SK-N-MC (cell line): ENCODE data around the gene RABEP2.
"Not testable (repeated sequence)": the region's sequence is repeated elsewhere in the genome, so short reads cannot be mapped to it uniquely, and the experiment has no call there.

Experiments
- DNase-seq: peaks from one replicate; pipeline ENCODE4 v3.0.0-alpha.2; 2011; ENCODE audit warnings: low read depth, low spot score
- H3K27ac ChIP-seq: fragments of 200-600 bp; sonication (generic); 2 replicates; pipeline ENCODE4 v1.5.1; 2016; ENCODE audit warnings: mixed run types
- H3K36me3 ChIP-seq: fragments of 200-600 bp; sonication (generic); 2 replicates; pipeline ENCODE4 v1.6.1; 2017; ENCODE audit warnings: antibody characterized with exemption, low read length, mixed read lengths; ENCODE audit not compliant: insufficient read depth
- H3K4me3 ChIP-seq: fragments of 200-600 bp; sonication (generic); 2 replicates; pipeline ENCODE4 v1.5.1; 2016
- H3K9ac ChIP-seq: fragments of 200-600 bp; sonication (generic); 2 replicates; pipeline ENCODE4 v1.8.0; 2017; ENCODE audit warnings: mixed run types, mixed read lengths; ENCODE audit not compliant: insufficient read length
- H3K9me3 ChIP-seq: fragments of 200-600 bp; sonication (generic); 2 replicates; pipeline ENCODE4 v1.6.1; 2017; ENCODE audit warnings: low read depth, mild to moderate bottlenecking, antibody characterized with exemption, low read length, moderate library complexity, mixed read lengths
- EZH2 ChIP-seq: fragments of 200-600 bp; sonication (generic); IDR thresholded peaks from one replicate; pipeline ENCODE4 v1.6.1; 2017; ENCODE audit warnings: antibody characterized with exemption
- FOXP2 ChIP-seq: optimal IDR thresholded peaks from 2 replicates; pipeline ENCODE3; 2011; ENCODE audit warnings: mild to moderate bottlenecking, moderate library complexity; ENCODE audit not compliant: insufficient read depth; ENCODE audit errors: extremely low read length, control extremely low read depth
- POLR2AphosphoS5 ChIP-seq: IDR thresholded peaks from 2 replicates; pipeline ENCODE4 v1.6.1; 2012; ENCODE audit warnings: mild to moderate bottlenecking, low read depth, low read length, borderline replicate concordance

RABEP2 gene

DNA sequence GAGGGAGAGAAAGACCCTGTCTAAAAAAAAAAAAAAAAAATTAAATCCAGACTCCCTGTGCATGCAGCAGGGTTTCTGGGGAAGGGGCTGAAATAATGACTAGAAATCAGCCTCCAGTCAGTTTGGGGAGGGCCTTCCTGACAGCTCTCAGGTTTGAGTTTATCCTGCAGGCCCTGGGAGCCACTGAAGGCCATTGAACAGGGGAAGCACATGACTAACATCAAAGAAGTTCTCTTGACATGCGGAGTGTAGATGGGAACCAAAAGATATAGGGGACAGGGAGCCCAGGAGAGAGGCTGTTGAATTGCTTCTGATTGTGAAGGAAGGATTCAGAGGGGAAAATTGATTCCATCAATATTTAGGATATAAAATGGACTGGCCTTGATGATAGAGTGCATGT is 2.8 kb upstream of the RABEP2 start:
- H3K9me3 ChIP-seq = no peaks in the 10 kb centered on the region
- no peak for TF ChIP-seq POLR2AphosphoS5
- no peak for TF ChIP-seq EZH2
- TF ChIP-seq FOXP2 = no peak
- H3K9ac ChIP-seq = no peak overlapping the region
- no peak overlapping the region for H3K27ac ChIP-seq
- no peak overlapping the region for H3K4me3 ChIP-seq
- no peak for DNase-seq
- H3K36me3 ChIP-seq = no peaks in the 10 kb centered on the region

DNA sequence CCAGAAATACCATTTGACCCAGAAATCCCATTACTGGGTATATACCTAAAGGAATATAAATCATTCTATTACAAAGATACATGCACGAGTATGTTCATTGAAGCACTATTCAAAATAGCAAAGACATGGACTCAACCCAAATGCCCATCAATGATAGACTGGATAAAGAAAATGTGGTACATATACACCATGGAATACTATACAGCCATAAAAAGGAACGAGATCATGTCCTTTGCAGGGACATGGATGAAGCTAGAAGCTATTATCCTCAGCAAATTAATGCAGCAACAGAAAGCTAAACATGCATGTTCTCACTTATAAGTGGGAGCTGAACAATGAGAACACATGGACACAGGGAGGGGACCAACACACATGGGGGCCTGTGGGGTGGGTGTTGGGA is 1.2 kb upstream of the RABEP2 start:
- not testable (repeated sequence) for H3K36me3 ChIP-seq, H3K9ac ChIP-seq, H3K27ac ChIP-seq, H3K9me3 ChIP-seq, DNase-seq
- peak overlapping the region; percentile 85; the same call in 1 of the 2 replicates for H3K4me3 ChIP-seq

DNA sequence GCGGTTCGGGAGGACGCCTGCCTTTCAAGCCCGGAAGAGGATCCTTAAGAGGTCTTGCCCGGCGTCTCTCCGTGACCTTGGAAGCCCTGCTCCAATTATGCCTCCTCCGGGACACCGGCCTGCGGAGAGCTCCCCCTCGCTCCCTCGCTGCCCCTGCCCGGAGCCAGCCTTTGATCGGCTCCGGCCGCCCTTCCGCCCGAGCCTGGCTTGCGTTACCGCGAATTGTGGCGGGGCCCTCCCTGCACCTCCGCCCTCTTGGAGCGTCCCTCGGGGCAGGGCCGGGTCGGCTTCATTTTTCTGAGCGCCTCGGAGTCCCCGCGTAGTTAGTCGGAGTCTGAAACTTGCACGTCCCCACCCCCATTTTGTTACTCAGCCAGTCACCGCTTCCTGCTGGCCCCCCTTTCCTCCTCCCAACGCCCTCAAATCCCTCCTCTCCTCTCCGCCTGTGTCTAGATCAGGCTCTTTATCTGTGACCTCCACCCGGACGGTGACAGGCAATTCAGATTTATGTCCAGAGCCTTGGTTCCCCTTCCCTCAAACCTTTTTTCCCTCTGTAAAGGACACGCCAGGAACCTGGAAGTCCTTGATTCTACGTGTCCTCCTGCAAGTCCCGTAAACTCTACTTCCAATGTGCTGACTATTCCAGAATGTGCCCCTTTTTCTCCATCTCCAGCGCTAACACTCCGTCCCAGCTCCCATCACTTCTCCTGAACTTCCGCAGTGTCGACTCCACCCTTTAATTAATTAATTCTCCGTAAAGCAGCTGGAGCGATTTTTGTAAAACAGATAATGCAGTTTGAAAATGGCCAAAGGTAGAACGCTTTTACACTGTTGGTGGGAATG is 569 bp upstream of the RABEP2 start:
- H3K4me3 ChIP-seq = peak overlapping the region; percentile 85
- no peaks in the 10 kb centered on the region for H3K9me3 ChIP-seq
- peak overlapping the region; percentile 93 for H3K27ac ChIP-seq
- no peak for DNase-seq
- TF ChIP-seq FOXP2 = no peak
- TF ChIP-seq POLR2AphosphoS5 = peak; percentile 65; the same call in 1 of the 2 replicates
- H3K36me3 ChIP-seq = no peaks in the 10 kb centered on the region
- H3K9ac ChIP-seq = peak overlapping the region; percentile 97

DNA sequence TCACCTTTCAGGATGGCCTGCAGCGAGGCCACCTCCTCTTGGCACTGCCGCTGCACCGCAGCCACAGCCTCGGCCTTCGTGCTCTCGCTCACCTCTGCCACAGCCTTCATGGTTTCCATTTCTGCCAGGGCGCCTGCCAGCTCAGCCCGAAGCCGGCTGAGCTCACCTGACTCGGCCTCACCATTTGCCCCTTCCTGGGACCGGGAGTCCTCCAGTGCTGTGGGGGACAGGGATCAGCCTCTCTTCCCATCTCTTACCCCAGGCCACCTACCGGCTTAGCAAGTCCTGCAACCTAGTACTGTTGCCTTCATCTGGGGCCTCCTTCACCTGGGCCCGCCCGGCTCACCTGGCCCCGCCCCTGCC is 658 bp downstream of the RABEP2 start:
- Histone ChIP-seq H3K9me3 (no peaks in the 10 kb centered on the region), H3K36me3 (no peaks in the 10 kb centered on the region), H3K27ac (no peak overlapping the region), H3K4me3 (peak overlapping the region; percentile 85), H3K9ac (no peak overlapping the region)
- no peak for DNase-seq
- no peak for TF ChIP-seq EZH2
- no peak for TF ChIP-seq POLR2AphosphoS5
- no peak for TF ChIP-seq FOXP2

DNA sequence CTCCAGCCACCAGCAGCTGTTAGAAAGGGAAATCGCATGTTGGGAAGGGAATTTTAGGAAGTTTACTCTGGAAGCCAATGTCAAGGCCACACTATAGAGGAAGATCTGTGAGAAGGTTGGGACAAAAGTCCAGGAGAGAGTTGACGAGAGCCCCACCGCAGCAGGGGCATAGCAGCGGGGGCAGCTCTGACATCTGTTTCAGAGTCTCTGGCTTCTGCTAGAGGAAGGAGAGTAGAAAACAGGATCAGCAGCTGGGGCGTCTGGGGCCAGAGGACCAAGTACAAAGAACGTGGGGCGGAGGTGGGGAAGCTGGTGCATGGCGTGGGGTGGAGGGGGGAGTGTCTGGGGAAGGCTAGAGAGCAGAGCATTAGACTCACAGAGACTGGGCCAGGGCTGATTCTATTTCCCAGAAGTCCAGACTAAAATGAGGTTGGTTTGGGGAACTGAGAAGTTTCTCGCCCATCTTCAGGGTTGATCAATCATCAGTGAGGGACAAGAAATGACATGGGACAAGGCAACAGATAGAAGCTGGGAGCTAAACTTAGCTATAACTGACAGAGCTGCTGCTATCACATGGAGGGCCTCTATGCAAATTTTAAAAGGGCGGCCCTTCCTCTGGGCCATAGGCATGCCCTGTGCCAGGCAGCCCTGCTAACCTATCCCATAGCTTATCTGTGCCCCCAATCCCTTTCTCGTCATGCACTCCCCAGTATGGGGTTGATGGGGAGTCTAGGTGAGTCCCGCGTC is 1.2 kb downstream of the RABEP2 start:
- Histone ChIP-seq H3K4me3 (peak overlapping the region; percentile 85), H3K9ac (no peak overlapping the region), H3K9me3 (no peaks in the 10 kb centered on the region), H3K27ac (no peak overlapping the region), H3K36me3 (no peaks in the 10 kb centered on the region)
- DNase-seq = no peak
- no peak for TF ChIP-seq EZH2
- TF ChIP-seq FOXP2 = no peak
- TF ChIP-seq POLR2AphosphoS5 = no peak

DNA sequence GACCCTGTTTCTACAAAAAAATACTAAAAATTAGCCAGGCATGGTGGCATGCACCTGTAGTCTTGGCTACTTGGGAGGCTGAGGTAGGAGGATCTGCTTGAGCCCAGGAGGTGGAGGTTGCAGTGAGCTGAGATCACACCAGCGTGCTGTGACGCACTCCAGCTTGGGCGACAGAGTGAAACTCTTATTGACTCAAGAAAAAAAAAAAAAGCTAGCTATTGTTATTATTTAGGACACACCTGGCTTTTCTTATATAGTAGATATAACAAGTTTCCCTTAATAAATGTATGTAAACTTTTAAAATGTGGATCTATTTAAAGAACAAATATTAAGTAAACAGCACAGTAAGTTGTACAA is 1.8 kb downstream of the RABEP2 start:
- no peak for DNase-seq
- TF ChIP-seq POLR2AphosphoS5 (no peak), FOXP2 (no peak), EZH2 (no peak)
- Histone ChIP-seq H3K27ac (no peak overlapping the region), H3K36me3 (no peaks in the 10 kb centered on the region), H3K4me3 (no peak overlapping the region), H3K9ac (no peak overlapping the region), H3K9me3 (no peaks in the 10 kb centered on the region)

DNA sequence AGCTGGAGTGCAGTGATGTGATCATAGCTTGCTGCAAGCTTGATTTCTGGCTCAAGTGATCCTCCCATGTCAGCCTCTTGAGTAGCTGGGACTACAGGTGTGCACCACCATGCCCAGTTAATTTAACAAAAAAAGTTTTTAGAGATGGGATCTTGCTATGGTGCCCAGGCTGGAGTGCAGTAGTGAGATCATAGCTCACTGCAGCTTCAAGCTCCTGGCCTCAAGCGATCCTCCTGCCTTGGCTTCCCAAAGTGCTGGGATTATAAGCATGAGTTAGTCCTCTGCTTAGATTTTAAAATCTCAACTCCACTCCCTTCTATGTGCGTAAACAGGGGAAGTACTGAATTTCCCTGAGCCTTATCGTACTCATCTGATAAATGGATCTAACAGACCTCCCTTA is 6.3 kb downstream of the RABEP2 start:
- no peaks in the 10 kb centered on the region for H3K9me3 ChIP-seq
- H3K9ac ChIP-seq = no peak overlapping the region
- no peak overlapping the region for H3K4me3 ChIP-seq
- H3K27ac ChIP-seq = no peak overlapping the region
- no peak for DNase-seq
- TF ChIP-seq FOXP2 = no peak
- TF ChIP-seq POLR2AphosphoS5 = no peak
- no peak for TF ChIP-seq EZH2
- H3K36me3 ChIP-seq = no peaks in the 10 kb centered on the region

DNA sequence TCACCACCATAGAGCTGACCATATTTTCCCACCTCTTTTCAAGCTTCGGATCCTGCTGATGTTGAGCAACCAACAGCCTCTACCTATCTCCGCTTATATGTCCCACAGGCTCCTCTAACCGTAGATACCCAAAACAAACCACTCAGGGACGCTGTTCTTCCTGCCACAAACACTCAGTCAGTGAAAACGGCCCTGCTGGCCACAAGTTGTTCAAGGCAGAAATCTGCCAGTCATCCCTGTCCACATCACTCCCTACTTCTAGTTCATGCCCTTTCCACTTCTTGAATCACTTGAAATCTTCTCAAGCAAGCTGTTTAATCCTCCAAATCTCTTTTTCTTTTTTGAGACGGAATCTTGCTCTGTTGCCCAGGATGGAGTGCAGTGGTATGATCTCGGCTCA is 7.9 kb downstream of the RABEP2 start:
- Histone ChIP-seq H3K9ac (no peak overlapping the region), H3K9me3 (no peaks in the 10 kb centered on the region), H3K36me3 (no peaks in the 10 kb centered on the region), H3K27ac (no peak overlapping the region), H3K4me3 (no peak overlapping the region)
- TF ChIP-seq FOXP2 = no peak
- no peak for TF ChIP-seq POLR2AphosphoS5
- TF ChIP-seq EZH2 = no peak
- DNase-seq = no peak
